HCT116 (cell line): ENCODE data around the gene DHX58. TPM values are rescaled to one million over a fixed set of nuclear protein-coding genes. Genes with fewer than 3 reads are reported as not detected.

Source experiments
- ATAC-seq: fragments of 200-7000 bp; cut with Tn5 transposase; 2 replicates; pipeline ENCODE4 v1.9.1; 2020; ENCODE audit warnings: mild to moderate bottlenecking, moderate library complexity
- BruUV-seq: library from RNA; stranded (reverse); fragments of 400-500 nt; replicated peaks from 2 replicates; lab custom pipeline; 2021; lab: Mats Ljungman, UMichigan
- CTCF ChIA-PET: fragments of 300-600 bp; sonication (Branson Sonifier 250); formaldehyde crosslinking; loops from one replicate; lab custom pipeline; 2021; ENCODE audit warnings: antibody characterized with exemption; lab: Charles Lee
- POLR2A ChIA-PET: fragments of 300-600, 350-600 bp; sonication (Branson Sonifier 250); formaldehyde crosslinking; loops from one replicate; lab custom pipeline; 2021; ENCODE audit warnings: antibody characterized with exemption; lab: Charles Lee
- RAD21 ChIA-PET, 2 experiments: fragments of 300-600 bp; sonication (Branson Sonifier 250); formaldehyde crosslinking; loops; one replicate each; lab custom pipeline; 2023; ENCODE audit warnings: low total read pairs in 2 of 2; ENCODE audit not compliant: uncharacterized antibody in 2 of 2, unreplicated experiment in 2 of 2, low non-redundant PET in 1 of 2; lab: Charles Lee
- DNase-seq: peaks from one replicate; pipeline ENCODE4 v3.0.0-alpha.2; 2010; ENCODE audit warnings: low read depth, low spot score
- H2AFZ ChIP-seq: fragments of 200-600 bp; shearing (Covaris generic), sonication (generic); 2 replicates; pipeline ENCODE4 v1.6.1; 2017; ENCODE audit warnings: low read depth, mixed run types, mixed read lengths, antibody characterized with exemption, low read length; ENCODE audit not compliant: poor library complexity, severe bottlenecking
- H3K27ac ChIP-seq: 2 replicates; pipeline ENCODE4 v1.5.1; 2012; ENCODE audit warnings: low read depth, low read length
- H3K27me3 ChIP-seq: fragments of 200-600 bp; sonication (generic); 2 replicates; pipeline ENCODE4 v1.6.1; 2016; ENCODE audit warnings: mixed run types, low read length, mixed read lengths; ENCODE audit not compliant: insufficient read depth
- H3K36me3 ChIP-seq, 2 experiments: fragments of 200-500 bp in 1 of 2; fragments of 200-600 bp in 1 of 2; sonication (Bioruptor generic) in 1 of 2; sonication (generic) in 1 of 2; 2 replicates each; pipeline versions ENCODE4 v1.5.1 to v1.6.1; 2014 to 2016; ENCODE audit warnings: low read length in 2 of 2, inconsistent platforms in 1 of 2, mixed read lengths in 1 of 2, mixed run types in 1 of 2; ENCODE audit not compliant: insufficient read depth in 2 of 2, control insufficient read depth in 1 of 2
- H3K4me1 ChIP-seq, 2 experiments: fragments of 200-600 bp in 1 of 2; sonication (generic) in 1 of 2; 2 replicates each; pipeline versions ENCODE4 v1.5.1 to v1.6.1; 2012 to 2017; ENCODE audit warnings: low read length in 2 of 2, inconsistent platforms in 1 of 2, mild to moderate bottlenecking in 1 of 2, mixed read lengths in 1 of 2, mixed run types in 1 of 2, moderate library complexity in 1 of 2; ENCODE audit not compliant: insufficient read depth in 2 of 2, control insufficient read depth in 1 of 2
- H3K4me2 ChIP-seq: fragments of 200-600 bp; sonication (generic); 2 replicates; pipeline ENCODE4 v1.6.1; 2017; ENCODE audit warnings: mixed run types, low read length, mixed read lengths
- H3K4me3 ChIP-seq, 2 experiments: fragments of 200-600 bp in 1 of 2; sonication (generic) in 1 of 2; replicated peaks in 1 of 2; 2 replicates each; pipeline ENCODE4 v1.5.1; 2011 to 2016; ENCODE audit warnings: low read length in 2 of 2, control low read depth in 1 of 2, low read depth in 1 of 2, mild to moderate bottlenecking in 1 of 2, mixed read lengths in 1 of 2, mixed run types in 1 of 2
- H3K79me2 ChIP-seq: fragments of 200-600 bp; sonication (generic); 2 replicates; pipeline ENCODE4 v1.6.1; 2017; ENCODE audit warnings: mild to moderate bottlenecking, mixed run types, low read length, moderate library complexity, mixed read lengths; ENCODE audit not compliant: insufficient read depth
- H3K9ac ChIP-seq: fragments of 200-600 bp; sonication (generic); 2 replicates; pipeline ENCODE4 v1.6.1; 2016; ENCODE audit warnings: low read length, mixed read lengths
- H3K9me2 ChIP-seq: fragments of 200-600 bp; sonication (generic), shearing (Covaris generic); 2 replicates; pipeline ENCODE4 v1.6.1; 2017; ENCODE audit warnings: mixed run types, mild to moderate bottlenecking, moderate library complexity; ENCODE audit not compliant: insufficient read depth
- H3K9me3 ChIP-seq, 2 experiments: fragments of 200-500 bp in 1 of 2; fragments of 200-600 bp in 1 of 2; sonication (Bioruptor generic) in 1 of 2; sonication (generic) in 1 of 2; 2 replicates each; pipeline ENCODE4 v1.6.1; 2014 to 2017; ENCODE audit warnings: low read length in 2 of 2, mixed read lengths in 2 of 2, inconsistent platforms in 1 of 2, low read depth in 1 of 2, mild to moderate bottlenecking in 1 of 2, mixed run types in 1 of 2, moderate library complexity in 1 of 2; ENCODE audit not compliant: control insufficient read depth in 1 of 2, insufficient read depth in 1 of 2
- H4K20me1 ChIP-seq: fragments of 200-600 bp; sonication (generic), shearing (Covaris generic); 2 replicates; pipeline ENCODE4 v1.6.1; 2017; ENCODE audit warnings: mixed run types, mild to moderate bottlenecking, moderate library complexity; ENCODE audit not compliant: insufficient read depth
- ATF3 ChIP-seq: IDR thresholded peaks from 2 replicates; pipeline ENCODE4 v1.6.1; 2012
- CTCF ChIP-seq, 3 experiments: fragments of 200-600 bp in 1 of 3; sonication (generic) in 1 of 3; IDR thresholded peaks in 2 of 3; conservative IDR thresholded peaks in 1 of 3; 2 replicates each; pipeline ENCODE4 v1.5.1; 2012 to 2017; ENCODE audit warnings: low read depth in 2 of 3, low read length in 2 of 3, antibody characterized with exemption in 1 of 3, borderline replicate concordance in 1 of 3, control low read depth in 1 of 3, mild to moderate bottlenecking in 1 of 3, mixed read lengths in 1 of 3, mixed run types in 1 of 3, moderate library complexity in 1 of 3; ENCODE audit not compliant: insufficient read depth in 1 of 3
- EGR1 ChIP-seq: IDR thresholded peaks from 2 replicates; pipeline ENCODE4 v1.6.1; 2012; ENCODE audit warnings: low read depth
- EZH2phosphoT487 ChIP-seq: fragments of 200-600 bp; IDR thresholded peaks from 2 replicates; pipeline ENCODE4 v1.6.1; 2018; ENCODE audit warnings: antibody characterized with exemption, borderline replicate concordance
- SP1 ChIP-seq: IDR thresholded peaks from 2 replicates; pipeline ENCODE4 v1.6.1; 2012; ENCODE audit warnings: low read depth
- ZBTB33 ChIP-seq: IDR thresholded peaks from 2 replicates; pipeline ENCODE4 v1.6.1; 2011; ENCODE audit warnings: mild to moderate bottlenecking, low read length, moderate library complexity; ENCODE audit not compliant: insufficient replicate concordance; ENCODE audit errors: extremely low read depth
- ZNF274 ChIP-seq: fragments of 200-500 bp; sonication (Bioruptor generic); IDR thresholded peaks from 2 replicates; pipeline ENCODE4 v1.6.1; 2014; ENCODE audit warnings: mild to moderate bottlenecking, low read depth, low read length, inconsistent platforms
- intact Hi-C: fragments of 100-400 bp; cut with micrococcal nuclease; formaldehyde crosslinking; loops from 2 replicates; pipeline ENCODE4 v1.10.0; 2022
- total RNA-seq: library from RNA; stranded (reverse); gene quantifications from one replicate; pipeline ENCODE4 v1.2.1, GENCODE V29; 2021; ENCODE audit not compliant: unreplicated experiment

The DHX58 gene
- total RNA-seq, 1 experiment from 2014 or later, result 1.2 TPM

GRCh38 chr17:42065201-42065600, 47.3 kb downstream of the DHX58 start:
- no peak overlapping the region for H3K4me3 ChIP-seq
- ATAC-seq, result no peak
- DNase-seq, result no peak
- RAD21 ChIA-PET, result no interaction called here
- H3K4me2 ChIP-seq, result no peak overlapping the region
- H3K4me1 ChIP-seq, result peaks cover 2 to 9% of the 10 kb centered on the region in 2 experiments; a peak in 1 of 4 replicates
- no peak overlapping the region for H3K27ac ChIP-seq
- intact Hi-C loops, result no loop called here
- H4K20me1 ChIP-seq, result no peaks in the 10 kb centered on the region
- CTCF ChIA-PET, result interaction anchor here (1.3 kb wide), 1 partner anchor 9 kb away, joined by 4 read pairs; no protein-coding TSS in a partner anchor
- H2AFZ ChIP-seq, result no peak overlapping the region
- POLR2A ChIA-PET, result no interaction called here
- H3K79me2 ChIP-seq, result no peaks in the 10 kb centered on the region
- no peaks in the 10 kb centered on the region for H3K27me3 ChIP-seq
- H3K9me3 ChIP-seq, result no peaks in the 10 kb centered on the region
- BruUV-seq, result no TSS peak
- no peak overlapping the region for H3K9ac ChIP-seq
- H3K36me3 ChIP-seq, result no peaks in the 10 kb centered on the region
- no peaks in the 10 kb centered on the region for H3K9me2 ChIP-seq
- TF ChIP-seq ZNF274 (no peak), ATF3 (no peak)

GRCh38 chr17:42062681-42063080, 49.8 kb downstream of the DHX58 start:
- Histone ChIP-seq H3K4me1 (peaks cover 2 to 9% of the 10 kb centered on the region in 2 experiments; a peak in 1 of 4 replicates), H2AFZ (no peak overlapping the region), H3K27ac (no peak overlapping the region), H3K9me3 (no peaks in the 10 kb centered on the region), H3K4me2 (no peak overlapping the region), H3K4me3 (no peak overlapping the region), H3K9me2 (no peaks in the 10 kb centered on the region), H3K27me3 (no peaks in the 10 kb centered on the region), H3K9ac (no peak overlapping the region), H3K36me3 (no peaks in the 10 kb centered on the region), H4K20me1 (no peaks in the 10 kb centered on the region), H3K79me2 (no peaks in the 10 kb centered on the region)
- intact Hi-C loops, result no loop called here
- CTCF ChIA-PET, result interaction anchor here (1.4 kb wide), 1 partner anchor 45 kb away, joined by 4 read pairs; the partner anchor contains the start of gene DNAJC7
- ATAC-seq (no peak), DNase-seq (no peak)
- POLR2A ChIA-PET, result no interaction called here
- TF ChIP-seq EGR1 (no peak), EZH2phosphoT487 (no peak), ZNF274 (no peak), ATF3 (no peak), CTCF (IDR thresholded peaks at IDR 0.05 in 2 of 3, conservative IDR thresholded peaks at IDR 0.05 in 1 of 3; ENCODE audit: borderline replicate concordance in 1 of 3, insufficient read depth in 1 of 3, low read depth in 2 of 3, low read length in 2 of 3) (no peak), ZBTB33 (no peak), SP1 (no peak)
- no TSS peak for BruUV-seq
- RAD21 ChIA-PET, result no interaction called here
